DOHH2 (cell line): ENCODE results near the gene AADACL3.

Experiments
- H3F3A ChIP-seq: fragments of 200-600 bp; sonication (generic), shearing (Covaris generic); 2 replicates; pipeline ENCODE4 v1.6.0; 2016; ENCODE audit warnings: antibody characterized with exemption, mild to moderate bottlenecking; ENCODE audit not compliant: control insufficient read depth, insufficient read depth
- H3K27ac ChIP-seq: fragments of 200-600 bp; sonication (generic); 2 replicates; pipeline ENCODE4 v1.5.1; 2014; ENCODE audit warnings: low read depth, mild to moderate bottlenecking, low read length, moderate library complexity
- H3K27me3 ChIP-seq: fragments of 200-600 bp; sonication (generic); 2 replicates; pipeline ENCODE4 v1.6.1; 2014; ENCODE audit warnings: mild to moderate bottlenecking, low read length, mixed read lengths; ENCODE audit not compliant: control insufficient read depth
- H3K36me3 ChIP-seq: fragments of 200-600 bp; sonication (generic); 2 replicates; pipeline ENCODE4 v1.6.1; 2014; ENCODE audit warnings: mild to moderate bottlenecking, low read length, moderate library complexity, mixed read lengths; ENCODE audit not compliant: control insufficient read depth
- H3K4me1 ChIP-seq: fragments of 200-600 bp; sonication (generic); 2 replicates; pipeline ENCODE4 v1.6.1; 2014; ENCODE audit warnings: mild to moderate bottlenecking, low read length, mixed read lengths; ENCODE audit not compliant: control insufficient read depth
- H3K4me2 ChIP-seq: fragments of 200-600 bp; sonication (generic); 2 replicates; pipeline ENCODE4 v1.6.0; 2014; ENCODE audit warnings: mild to moderate bottlenecking, low read length, moderate library complexity
- H3K4me3 ChIP-seq: fragments of 200-600 bp; sonication (generic); 2 replicates; pipeline ENCODE4 v1.5.1; 2014; ENCODE audit warnings: mild to moderate bottlenecking, low read length, mixed read lengths
- H3K79me2 ChIP-seq: fragments of 200-600 bp; sonication (generic); 2 replicates; pipeline ENCODE4 v1.6.1; 2014; ENCODE audit warnings: mild to moderate bottlenecking, low read length, mixed read lengths; ENCODE audit not compliant: control insufficient read depth
- H3K9me2 ChIP-seq: fragments of 200-600 bp; sonication (generic); replicated peaks from 2 replicates; pipeline ENCODE4 v1.6.1; 2014; ENCODE audit warnings: mild to moderate bottlenecking, low read length, mixed read lengths; ENCODE audit not compliant: control insufficient read depth
- H3K9me3 ChIP-seq: fragments of 200-600 bp; sonication (generic); 2 replicates; pipeline ENCODE4 v1.6.1; 2014; ENCODE audit warnings: antibody characterized with exemption, low read length, mixed read lengths; ENCODE audit not compliant: control insufficient read depth, insufficient read depth
- H4K20me1 ChIP-seq: fragments of 200-600 bp; sonication (generic); 2 replicates; pipeline ENCODE4 v1.6.0; 2014; ENCODE audit warnings: low read depth, mild to moderate bottlenecking, antibody characterized with exemption, low read length, moderate library complexity; ENCODE audit not compliant: control insufficient read depth, insufficient read depth
- CTCF ChIP-seq: fragments of 200-600 bp; sonication (generic); IDR thresholded peaks from one replicate; pipeline ENCODE4 v1.5.1; 2014; ENCODE audit warnings: antibody characterized with exemption, mild to moderate bottlenecking, low read depth, low read length; ENCODE audit not compliant: poor library complexity, severe bottlenecking
- EZH2phosphoT487 ChIP-seq: fragments of 200-600 bp; sonication (generic); IDR thresholded peaks from 2 replicates; pipeline ENCODE4 v1.6.1; 2017; ENCODE audit warnings: borderline replicate concordance, mild to moderate bottlenecking, antibody characterized with exemption, low read length, moderate library complexity, mixed read lengths

The AADACL3 gene

GRCh38 chr1:12696658-12697057, 19.3 kb upstream of the AADACL3 start:
- no peaks in the 10 kb centered on the region for H3K4me1 ChIP-seq
- H3K4me3 ChIP-seq, result no peak overlapping the region
- H3K9me3 ChIP-seq, result no peaks in the 10 kb centered on the region
- H3K27ac ChIP-seq, result no peak overlapping the region
- no peak overlapping the region for H3K4me2 ChIP-seq
- TF ChIP-seq CTCF (no peak), EZH2phosphoT487 (no peak)
- H4K20me1 ChIP-seq, result no peaks in the 10 kb centered on the region
- H3K79me2 ChIP-seq, result no peaks in the 10 kb centered on the region
- peaks cover 6% of the 10 kb centered on the region; the same call in 1 of the 2 replicates for H3K27me3 ChIP-seq
- no peaks in the 10 kb centered on the region for H3K36me3 ChIP-seq
- H3F3A ChIP-seq, result no peaks in the 10 kb centered on the region
- no peaks in the 10 kb centered on the region for H3K9me2 ChIP-seq

- no peaks in the 10 kb centered on the region for H3K4me1 ChIP-seq
- TF ChIP-seq EZH2phosphoT487 (no peak), CTCF (no peak)
- H3F3A ChIP-seq, result no peaks in the 10 kb centered on the region
- no peaks in the 10 kb centered on the region for H3K9me3 ChIP-seq
- no peaks in the 10 kb centered on the region for H3K36me3 ChIP-seq
- H3K9me2 ChIP-seq, result no peaks in the 10 kb centered on the region
- no peak overlapping the region for H3K27ac ChIP-seq
- H3K27me3 ChIP-seq, result peaks cover 6% of the 10 kb centered on the region; the same call in 1 of the 2 replicates
- H4K20me1 ChIP-seq, result no peaks in the 10 kb centered on the region
- H3K4me2 ChIP-seq, result no peak overlapping the region
- no peaks in the 10 kb centered on the region for H3K79me2 ChIP-seq
- no peak overlapping the region for H3K4me3 ChIP-seq
Measured at GRCh38 chr1:12697397-12697796, 18.5 kb upstream of the AADACL3 start.

- Histone ChIP-seq H3K4me2 (no peak overlapping the region), H3K9me2 (no peaks in the 10 kb centered on the region), H4K20me1 (no peaks in the 10 kb centered on the region), H3K27me3 (peaks cover 6% of the 10 kb centered on the region; the same call in 1 of the 2 replicates), H3K36me3 (no peaks in the 10 kb centered on the region), H3K27ac (no peak overlapping the region), H3K4me3 (no peak overlapping the region), H3K4me1 (no peaks in the 10 kb centered on the region), H3K79me2 (no peaks in the 10 kb centered on the region), H3K9me3 (no peaks in the 10 kb centered on the region), H3F3A (no peaks in the 10 kb centered on the region)
- no peak for TF ChIP-seq EZH2phosphoT487
- no peak for TF ChIP-seq CTCF
Measured at GRCh38 chr1:12703821-12704451, 12.0 kb upstream of the AADACL3 start.
